Upper lobe of left lung (tissue), 6 donors: ENCODE results near the gene STK33. TPM values are rescaled to one million over a fixed set of nuclear protein-coding genes. Genes with fewer than 3 reads are reported as not detected.

Experiments used
- ATAC-seq, 2 donors: fragments of 200-7000 bp; cut with Tn5 transposase; one replicate each; pipeline ENCODE4 v1.9.1; 2022; ENCODE audit warnings: mild to moderate bottlenecking in 2 of 2, moderate library complexity in 2 of 2; ENCODE audit not compliant: low FRiP score in 2 of 2
- DNase-seq, 2 donors: peaks; one replicate each; pipeline ENCODE4 v3.0.0-alpha.2; 2019 to 2020
- H3K27ac ChIP-seq, 4 donors: fragments of 200-600 bp; sonication (generic); one replicate each; pipeline ENCODE4 v1.5.1; 2016 to 2019
- H3K27me3 ChIP-seq, 4 donors: fragments of 200-600 bp; sonication (generic); one replicate each; pipeline ENCODE4 v1.5.1; 2017 to 2019
- H3K36me3 ChIP-seq, 4 donors: fragments of 200-600 bp; sonication (generic); one replicate each; pipeline ENCODE4 v1.5.1; 2016 to 2019
- H3K4me1 ChIP-seq, 4 donors: fragments of 200-600 bp; sonication (generic); one replicate each; pipeline ENCODE4 v1.5.1; 2018 to 2019
- H3K4me3 ChIP-seq, 4 donors: fragments of 200-600 bp; sonication (generic); one replicate each; pipeline ENCODE4 v1.5.1; 2017 to 2019; ENCODE audit warnings: mild to moderate bottlenecking in 2 of 4, moderate library complexity in 1 of 4
- H3K9me3 ChIP-seq, 4 donors: fragments of 200-600 bp; sonication (generic); one replicate each; pipeline ENCODE4 v1.5.1; 2018 to 2019
- CTCF ChIP-seq, 6 experiments: fragments of 450-650 bp in 4 of 6; fragments of 200-600 bp in 2 of 6; sonication (generic) in 2 of 6; IDR thresholded peaks; one replicate each; pipeline ENCODE4 v1.5.1; 2016 to 2019; ENCODE audit warnings: antibody characterized with exemption in 6 of 6
- EP300 ChIP-seq, 4 donors: sonication (generic); formaldehyde crosslinking; IDR thresholded peaks; one replicate each; pipeline ENCODE4 v1.5.1; 2017; ENCODE audit warnings: antibody characterized with exemption in 4 of 4, control low read depth in 2 of 4
- POLR2A ChIP-seq, 4 donors: fragments of 450-650 bp; IDR thresholded peaks; one replicate each; pipeline ENCODE4 v1.5.1; 2016 to 2017; ENCODE audit warnings: antibody characterized with exemption in 4 of 4, mild to moderate bottlenecking in 2 of 4
- POLR2AphosphoS5 ChIP-seq, 2 donors: sonication (generic); formaldehyde crosslinking; IDR thresholded peaks; one replicate each; pipeline ENCODE4 v1.5.1; 2017; ENCODE audit warnings: antibody characterized with exemption in 2 of 2
- WGBS, 2 donors: methylation state at CpG; one replicate each; pipeline ENCODE4 v1.1.5; 2017 to 2018; 5-methylcytosine and 5-hydroxymethylcytosine counted together
- total RNA-seq, 6 donors: library from RNA; depleted of rRNA in 4 of 6; stranded (reverse); fragments of >200 nt in 4 of 6; gene quantifications; one replicate each; pipeline versions ENCODE4 v1.1.0 to v1.2.1, GENCODE V29; 2016 to 2021
- donor health status: DM: no; HTN: no; CAD: no; lungs with moderate emphysema.
- donor health status: DM: no; HTN: yes; CAD: no; lungs with severe emphysema.

STK33 gene
- total RNA-seq, 6 donors from 2014 or later, result 10.3 to 77.0 (median 15.6) TPM

GRCh38 chr11:8361206-8361605 lies 232.8 kb downstream of the STK33 start:
- WGBS, 2 donors, result 84 to 86% methylated on average over 6 to 7 of the region's 7 CpGs
- H3K36me3 ChIP-seq, result no peaks in the 10 kb centered on the region
- ATAC-seq (no peak), DNase-seq (no peak)
- no peak overlapping the region for H3K27ac ChIP-seq
- H3K4me1 ChIP-seq, result no peaks in the 10 kb centered on the region
- H3K4me3 ChIP-seq, result no peak overlapping the region
- H3K9me3 ChIP-seq, result no peaks in the 10 kb centered on the region
- no peak for TF ChIP-seq POLR2AphosphoS5 (IDR thresholded peaks at IDR 0.05)
- TF ChIP-seq EP300 (IDR thresholded peaks at IDR 0.05), result no peak
- no peak for TF ChIP-seq POLR2A (IDR thresholded peaks at IDR 0.05)
- TF ChIP-seq CTCF (IDR thresholded peaks at IDR 0.05), result no peak
- no peaks in the 10 kb centered on the region for H3K27me3 ChIP-seq

GRCh38 chr11:8360086-8360828 lies 233.8 kb downstream of the STK33 start:
- no peak overlapping the region for H3K27ac ChIP-seq
- no peak for TF ChIP-seq POLR2A (IDR thresholded peaks at IDR 0.05)
- no peak for TF ChIP-seq CTCF (IDR thresholded peaks at IDR 0.05)
- TF ChIP-seq EP300 (IDR thresholded peaks at IDR 0.05), result no peak
- no peak for TF ChIP-seq POLR2AphosphoS5 (IDR thresholded peaks at IDR 0.05)
- no peak for DNase-seq

GRCh38 chr11:8359521-8359920 lies 234.5 kb downstream of the STK33 start:
- DNase-seq (no peak), ATAC-seq (no peak)
- H3K9me3 ChIP-seq, result no peaks in the 10 kb centered on the region
- H3K4me3 ChIP-seq, result no peak overlapping the region
- H3K27me3 ChIP-seq, result no peaks in the 10 kb centered on the region
- H3K36me3 ChIP-seq, result no peaks in the 10 kb centered on the region
- TF ChIP-seq POLR2AphosphoS5 (IDR thresholded peaks at IDR 0.05) (no peak), CTCF (IDR thresholded peaks at IDR 0.05) (no peak), POLR2A (IDR thresholded peaks at IDR 0.05) (no peak), EP300 (IDR thresholded peaks at IDR 0.05) (no peak)
- no peak overlapping the region for H3K27ac ChIP-seq
- H3K4me1 ChIP-seq, result peaks cover 2 to 6% (median 5%) of the 10 kb centered on the region in 4 donors
- 85 to 97% methylated on average over 4 to 6 of the region's 6 CpGs for WGBS, 2 donors

More at GRCh38 chr11:8360086-8360828, 233.8 kb downstream of the STK33 start:
- no peak overlapping the region for H3K4me3 ChIP-seq
- no peak for ATAC-seq
- H3K36me3 ChIP-seq, result no peaks in the 10 kb centered on the region
- WGBS, 2 donors, result 88% methylated on average over 7 to 9 of the region's 9 CpGs
- no peaks in the 10 kb centered on the region for H3K9me3 ChIP-seq
- no peaks in the 10 kb centered on the region for H3K4me1 ChIP-seq
- H3K27me3 ChIP-seq, result no peaks in the 10 kb centered on the region

- no peak overlapping the region for H3K4me3 ChIP-seq
- H3K27ac ChIP-seq, result no peak overlapping the region
- H3K9me3 ChIP-seq, result no peaks in the 10 kb centered on the region
- H3K36me3 ChIP-seq, result no peaks in the 10 kb centered on the region
- no peaks in the 10 kb centered on the region for H3K27me3 ChIP-seq
- TF ChIP-seq POLR2A (IDR thresholded peaks at IDR 0.05) (no peak), POLR2AphosphoS5 (IDR thresholded peaks at IDR 0.05) (no peak), CTCF (IDR thresholded peaks at IDR 0.05) (no peak)
- DNase-seq (no peak), ATAC-seq (no peak)
- H3K4me1 ChIP-seq, result peaks cover 3 to 7% (median 6%) of the 10 kb centered on the region in 4 donors
- WGBS, 2 donors, result 91 to 92% methylated on average over 5 to 13 of the region's 13 CpGs
Observed at GRCh38 chr11:8357891-8358566, 236.0 kb downstream of the STK33 start.
